PFSK-1 (cell line): Measurements from ENCODE around the gene WNT3.

Experiments
- FOXP2 ChIP-seq: optimal IDR thresholded peaks from 2 replicates; pipeline ENCODE3; 2011; ENCODE audit warnings: borderline replicate concordance, control low read depth, inconsistent platforms; ENCODE audit not compliant: insufficient read depth; ENCODE audit errors: extremely low read length, extremely low read depth
- POLR2AphosphoS5 ChIP-seq: IDR thresholded peaks from 2 replicates; pipeline ENCODE4 v1.6.1; 2012; ENCODE audit warnings: low read depth, mild to moderate bottlenecking, control low read depth, low read length, moderate library complexity
- REST ChIP-seq, 2 experiments: IDR thresholded peaks; 2 replicates each; pipeline versions ENCODE4 v1.6.1 to v1.8.0; 2011 to 2012; ENCODE audit warnings: low read depth in 2 of 2, low read length in 2 of 2, control low read depth in 1 of 2, inconsistent platforms in 1 of 2, mild to moderate bottlenecking in 1 of 2, moderate library complexity in 1 of 2; ENCODE audit not compliant: insufficient read depth in 1 of 2
- SIN3A ChIP-seq: IDR thresholded peaks from 2 replicates; pipeline ENCODE4 v1.6.1; 2012; ENCODE audit warnings: mild to moderate bottlenecking, low read length, moderate library complexity, borderline replicate concordance; ENCODE audit not compliant: insufficient read depth
- TAF1 ChIP-seq: IDR thresholded peaks from 2 replicates; pipeline ENCODE4 v1.6.1; 2012; ENCODE audit warnings: low read length, control low read depth, borderline replicate concordance; ENCODE audit not compliant: insufficient read depth

The WNT3 gene

GRCh38 chr17:46759141-46759540 is 59.4 kb downstream of the WNT3 start:
- TF ChIP-seq POLR2AphosphoS5, result no peak
- no peak for TF ChIP-seq TAF1
- TF ChIP-seq FOXP2, result no peak
- no peak for TF ChIP-seq REST (IDR thresholded peaks at IDR 0.05; ENCODE audit: insufficient read depth in 1 of 2, low read depth in 2 of 2, low read length in 2 of 2)
- no peak for TF ChIP-seq SIN3A

DNA sequence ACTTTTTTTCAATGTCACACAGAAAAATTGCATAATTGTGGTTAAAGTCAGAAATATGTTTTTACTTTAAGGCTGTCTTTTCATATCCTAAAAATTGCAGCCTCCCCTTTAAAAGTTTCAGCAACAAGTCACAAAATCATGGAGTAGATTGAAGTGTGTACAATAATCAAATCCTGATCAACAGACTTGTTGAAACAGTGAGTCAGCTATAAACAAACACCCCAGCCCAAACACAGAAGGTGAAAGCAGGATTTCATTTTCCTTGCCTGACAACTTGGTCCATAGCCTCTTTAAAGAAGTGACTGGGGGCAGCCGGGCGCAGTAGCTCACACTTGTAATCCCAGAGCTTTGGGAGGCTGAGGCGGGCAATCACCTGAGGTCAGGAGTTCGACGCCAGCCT is 59.9 kb downstream of the WNT3 start:
- TF ChIP-seq TAF1 (no peak), SIN3A (no peak), REST (IDR thresholded peaks at IDR 0.05; ENCODE audit: insufficient read depth in 1 of 2, low read depth in 2 of 2, low read length in 2 of 2) (no peak), FOXP2 (no peak), POLR2AphosphoS5 (no peak)

GRCh38 chr17:46756861-46757260 is 61.6 kb downstream of the WNT3 start:
- TF ChIP-seq TAF1 (no peak), SIN3A (no peak), REST (IDR thresholded peaks at IDR 0.05; ENCODE audit: insufficient read depth in 1 of 2, low read depth in 2 of 2, low read length in 2 of 2) (no peak), POLR2AphosphoS5 (no peak), FOXP2 (no peak)

GRCh38 chr17:46756081-46756735 is 62.3 kb downstream of the WNT3 start:
- TF ChIP-seq FOXP2 (no peak), TAF1 (no peak), SIN3A (no peak), REST (IDR thresholded peaks at IDR 0.05; ENCODE audit: insufficient read depth in 1 of 2, low read depth in 2 of 2, low read length in 2 of 2) (no peak), POLR2AphosphoS5 (no peak)

DNA sequence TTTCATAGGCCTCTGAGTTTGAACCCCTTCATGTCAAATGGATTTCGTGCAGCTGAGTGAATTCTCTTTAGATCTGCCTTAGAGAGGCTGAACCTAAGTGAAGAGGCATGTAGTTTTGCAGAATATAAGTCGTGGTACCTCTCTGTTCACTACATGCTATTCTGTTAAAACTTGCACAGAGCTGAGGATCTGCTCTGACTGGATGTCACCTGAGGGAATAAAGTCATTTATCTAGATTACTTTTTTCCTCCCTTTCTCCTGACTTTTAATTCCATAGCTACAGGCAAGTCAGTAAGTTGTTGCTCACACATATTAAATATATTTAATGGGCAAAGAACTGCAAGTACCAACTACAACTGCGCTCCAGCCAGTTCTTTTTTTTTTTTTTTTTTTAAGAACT is 64.7 kb downstream of the WNT3 start:
- no peak for TF ChIP-seq REST (IDR thresholded peaks at IDR 0.05; ENCODE audit: insufficient read depth in 1 of 2, low read depth in 2 of 2, low read length in 2 of 2)
- TF ChIP-seq TAF1, result no peak
- no peak for TF ChIP-seq SIN3A
- no peak for TF ChIP-seq FOXP2
- no peak for TF ChIP-seq POLR2AphosphoS5
